Fibroblast of villous mesenchyme (primary cell): Measurements from ENCODE around the gene TSPAN12. TPM values are rescaled to one million over a fixed set of nuclear protein-coding genes. Genes with fewer than 3 reads are reported as not detected.

ENCODE experiments used
- DNase-seq: peaks from one replicate; pipeline ENCODE4 v3.0.0-alpha.2; 2010; ENCODE audit warnings: low read depth
- H3K4me3 ChIP-seq: 2 replicates; pipeline ENCODE4 v1.5.1; 2011; ENCODE audit warnings: low read depth, mild to moderate bottlenecking, low read length
- total RNA-seq: library from RNA; depleted of rRNA; stranded (reverse); fragments of >200 nt; gene quantifications from 2 replicates; pipeline ENCODE4 v1.2.3, GENCODE V29; 2012
- TF ChIP-seq, protein P1 (sequence below): IDR thresholded peaks from 2 replicates; pipeline ENCODE4 v1.5.1; 2012; ENCODE audit warnings: low read depth, mild to moderate bottlenecking, low read length; ENCODE audit not compliant: insufficient read depth

The TSPAN12 gene
- total RNA-seq, 1 donor, result 4.7 TPM

DNA sequence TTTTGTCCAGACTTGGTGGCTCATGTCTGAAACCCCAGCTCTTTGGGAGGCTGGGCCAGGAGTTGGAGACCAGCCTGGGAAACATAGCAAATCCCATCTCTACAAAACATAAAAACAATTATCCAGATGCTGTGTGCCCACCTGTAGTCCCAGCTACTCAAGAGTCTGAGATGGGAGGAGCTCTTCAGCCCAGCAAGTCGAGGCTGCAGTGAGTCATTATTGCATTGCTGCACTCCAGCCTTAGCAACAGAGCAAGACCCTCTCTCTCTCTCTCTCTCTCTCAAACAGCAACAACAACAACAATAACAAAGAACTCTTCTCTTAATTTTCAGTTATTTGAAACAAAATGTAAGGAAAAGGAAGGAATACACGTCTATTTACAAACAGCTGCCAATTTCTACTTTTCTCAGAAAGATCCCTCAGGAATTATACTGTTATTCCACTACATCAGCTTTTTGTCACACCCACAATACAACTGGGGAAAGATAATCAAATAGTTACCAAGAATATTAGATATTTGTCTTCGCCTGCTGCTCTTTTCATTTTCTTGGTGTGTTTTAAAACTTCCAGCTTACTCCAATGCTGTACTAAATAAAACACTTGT is 5.1 kb upstream of the TSPAN12 start:
- TF ChIP-seq, protein P1, sequence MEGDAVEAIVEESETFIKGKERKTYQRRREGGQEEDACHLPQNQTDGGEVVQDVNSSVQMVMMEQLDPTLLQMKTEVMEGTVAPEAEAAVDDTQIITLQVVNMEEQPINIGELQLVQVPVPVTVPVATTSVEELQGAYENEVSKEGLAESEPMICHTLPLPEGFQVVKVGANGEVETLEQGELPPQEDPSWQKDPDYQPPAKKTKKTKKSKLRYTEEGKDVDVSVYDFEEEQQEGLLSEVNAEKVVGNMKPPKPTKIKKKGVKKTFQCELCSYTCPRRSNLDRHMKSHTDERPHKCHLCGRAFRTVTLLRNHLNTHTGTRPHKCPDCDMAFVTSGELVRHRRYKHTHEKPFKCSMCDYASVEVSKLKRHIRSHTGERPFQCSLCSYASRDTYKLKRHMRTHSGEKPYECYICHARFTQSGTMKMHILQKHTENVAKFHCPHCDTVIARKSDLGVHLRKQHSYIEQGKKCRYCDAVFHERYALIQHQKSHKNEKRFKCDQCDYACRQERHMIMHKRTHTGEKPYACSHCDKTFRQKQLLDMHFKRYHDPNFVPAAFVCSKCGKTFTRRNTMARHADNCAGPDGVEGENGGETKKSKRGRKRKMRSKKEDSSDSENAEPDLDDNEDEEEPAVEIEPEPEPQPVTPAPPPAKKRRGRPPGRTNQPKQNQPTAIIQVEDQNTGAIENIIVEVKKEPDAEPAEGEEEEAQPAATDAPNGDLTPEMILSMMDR, result no peak
- no peak overlapping the region for H3K4me3 ChIP-seq
- DNase-seq, result no peak

DNA sequence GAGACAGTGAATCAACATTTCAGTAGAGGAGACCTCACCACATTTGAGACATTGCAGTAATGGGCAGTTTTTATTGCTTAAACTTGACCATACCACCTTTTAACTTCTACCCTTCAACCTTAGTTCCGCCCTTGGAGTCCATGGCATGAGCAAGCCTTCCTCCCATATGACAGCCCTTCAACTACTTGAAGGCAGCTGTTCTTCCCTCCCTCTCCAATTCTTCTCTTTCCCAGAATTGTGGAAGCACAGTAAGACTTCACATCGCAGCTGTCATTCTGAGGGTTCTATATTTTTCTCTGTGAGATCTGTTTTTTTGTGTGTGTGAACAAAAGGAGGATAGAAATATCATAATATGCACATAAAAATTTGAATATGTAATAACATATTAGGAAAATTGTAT is 2.2 kb upstream of the TSPAN12 start:
- TF ChIP-seq, protein P1, result no peak
- DNase-seq, result no peak
- H3K4me3 ChIP-seq, result no peak overlapping the region

DNA sequence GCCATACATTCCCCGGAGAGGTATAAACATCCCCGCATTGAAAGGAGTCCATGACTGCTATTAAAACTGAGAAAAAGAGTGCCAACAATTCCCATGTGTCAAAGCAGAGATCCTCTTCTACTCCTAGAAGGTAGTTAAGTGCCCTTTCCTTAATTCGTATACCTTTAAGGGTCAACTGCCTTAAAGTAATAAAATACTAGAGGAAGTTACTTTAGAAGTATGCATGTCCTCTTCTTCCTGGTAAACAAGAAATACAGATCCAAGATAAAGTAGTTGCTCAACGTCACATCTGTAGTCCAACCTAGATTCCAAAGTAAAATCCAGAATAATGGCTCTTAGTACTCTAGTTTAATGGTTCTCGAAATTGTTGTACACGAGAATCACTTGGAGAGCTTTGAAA is 1.5 kb upstream of the TSPAN12 start:
- TF ChIP-seq, protein P1, result no peak
- DNase-seq, result no peak

GRCh38 chr7:120856621-120857352 is 1.2 kb downstream of the TSPAN12 start:
- TF ChIP-seq, protein P1, result no peak
- DNase-seq, result peak; percentile 15
- H3K4me3 ChIP-seq, result peak overlapping the region; percentile 68

More for the DNA sequence above, 1.5 kb upstream of the TSPAN12 start:
- no peak overlapping the region for H3K4me3 ChIP-seq

GRCh38 chr7:120856198-120856597 is 1.7 kb downstream of the TSPAN12 start:
- H3K4me3 ChIP-seq, result peak overlapping the region; percentile 68
- TF ChIP-seq, protein P1, result no peak
- DNase-seq, result peak; percentile 2

DNA sequence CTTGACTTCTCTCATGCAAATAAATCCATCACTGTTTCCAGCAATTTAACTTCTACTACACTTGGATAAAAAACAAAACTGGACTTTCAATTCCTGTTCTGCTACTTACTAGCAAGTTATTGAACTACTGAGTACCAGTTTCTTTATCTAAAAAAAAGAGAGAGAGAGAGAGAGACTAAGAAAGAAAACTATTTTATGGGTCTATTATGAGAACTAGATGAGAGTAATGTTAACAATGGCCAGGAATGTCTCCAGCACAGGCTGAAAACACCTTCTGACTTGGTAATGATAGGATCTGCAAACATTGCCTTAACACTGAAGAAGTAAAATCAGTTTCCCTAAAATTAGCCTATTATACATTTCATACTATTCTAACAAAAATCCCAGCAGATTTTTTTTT is 5.2 kb downstream of the TSPAN12 start:
- TF ChIP-seq, protein P1, result no peak
- DNase-seq, result no peak
- no peak overlapping the region for H3K4me3 ChIP-seq
